Natural killer cell (primary cell): Measurements from ENCODE around the gene HES5. TPM values are rescaled to one million over a fixed set of nuclear protein-coding genes. Genes with fewer than 3 reads are reported as not detected.

ENCODE experiments used
- ATAC-seq, 3 donors: fragments of 150-1000 bp in 2 of 3; fragments of 200-7000 bp in 1 of 3; cut with Tn5 transposase; 1 replicate in 1 of 3; 2 replicates in 2 of 3; pipeline ENCODE4 v1.10.0; 2021; ENCODE audit warnings: mild to moderate bottlenecking in 2 of 3, moderate library complexity in 2 of 3
- DNase-seq, 2 donors: peaks; one replicate each; pipeline versions ENCODE4 v3.0.0 to v3.0.0-alpha.2; 2013 to 2021; ENCODE audit warnings: mixed read lengths in 1 of 2
- H3K27ac ChIP-seq: one replicate; pipeline ENCODE4 v1.5.1; 2013; ENCODE audit warnings: mild to moderate bottlenecking, low read length
- H3K27me3 ChIP-seq: one replicate; pipeline ENCODE4 v1.6.1; 2013; ENCODE audit warnings: low read length; ENCODE audit not compliant: control insufficient read depth, insufficient read depth
- H3K36me3 ChIP-seq: one replicate; pipeline ENCODE4 v1.6.1; 2013; ENCODE audit warnings: low read length; ENCODE audit not compliant: control insufficient read depth, insufficient read depth
- H3K4me1 ChIP-seq: one replicate; pipeline ENCODE4 v1.6.1; 2013; ENCODE audit warnings: low read length; ENCODE audit not compliant: control insufficient read depth, insufficient read depth
- H3K4me3 ChIP-seq: one replicate; pipeline ENCODE4 v1.5.1; 2013; ENCODE audit warnings: low read length
- H3K9me3 ChIP-seq: one replicate; pipeline ENCODE4 v1.6.1; 2013; ENCODE audit warnings: low read length; ENCODE audit not compliant: control insufficient read depth, insufficient read depth
- H3K27ac Mint-ChIP-seq, 2 donors: one replicate each; pipeline ENCODE4 v1.8.0; 2022; ENCODE audit warnings: mild to moderate bottlenecking in 2 of 2, mixed read lengths in 2 of 2, moderate library complexity in 1 of 2
- H3K27me3 Mint-ChIP-seq, 2 donors: one replicate each; pipeline ENCODE4 v1.8.0; 2022; ENCODE audit warnings: low read depth in 2 of 2, mixed read lengths in 2 of 2
- H3K36me3 Mint-ChIP-seq: one replicate; pipeline ENCODE4 v1.8.0; 2022; ENCODE audit warnings: mixed read lengths
- H3K4me1 Mint-ChIP-seq, 2 donors: one replicate each; pipeline ENCODE4 v1.8.0; 2022; ENCODE audit warnings: mixed read lengths in 2 of 2
- H3K4me3 Mint-ChIP-seq: one replicate; pipeline ENCODE4 v1.8.0; 2022; ENCODE audit warnings: mild to moderate bottlenecking, moderate library complexity, mixed read lengths
- H3K9me3 Mint-ChIP-seq, 2 donors: one replicate each; pipeline ENCODE4 v1.8.0; 2022; ENCODE audit warnings: mixed read lengths in 2 of 2
- WGBS: methylation state at CpG from one replicate; pipeline ENCODE4 v1.1.7; 2013; ENCODE audit warnings: missing lambda C conversion rate; ENCODE audit not compliant: insufficient coverage; 5-methylcytosine and 5-hydroxymethylcytosine counted together
- intact Hi-C: fragments of 100-400 bp; cut with micrococcal nuclease; formaldehyde crosslinking; loops from one replicate; pipeline ENCODE4 v1.14.2; 2022
- total RNA-seq, 4 donors: library from RNA; stranded (reverse); fragments of 120-200 nt in 1 of 4; gene quantifications; one replicate each; pipeline versions ENCODE4 v1.2.3 to v1.2.4, GENCODE V29; 2013 to 2022
- TF ChIP-seq, protein P1 (sequence below): fragments of 200-600 bp; IDR thresholded peaks from one replicate; pipeline ENCODE4 v1.8.0; 2022; ENCODE audit warnings: antibody characterized with exemption

HES5 gene
- total RNA-seq, 3 donors from 2014 or later (not counting 1 experiment from before 2014, with no cell fraction given), result not detected

DNA sequence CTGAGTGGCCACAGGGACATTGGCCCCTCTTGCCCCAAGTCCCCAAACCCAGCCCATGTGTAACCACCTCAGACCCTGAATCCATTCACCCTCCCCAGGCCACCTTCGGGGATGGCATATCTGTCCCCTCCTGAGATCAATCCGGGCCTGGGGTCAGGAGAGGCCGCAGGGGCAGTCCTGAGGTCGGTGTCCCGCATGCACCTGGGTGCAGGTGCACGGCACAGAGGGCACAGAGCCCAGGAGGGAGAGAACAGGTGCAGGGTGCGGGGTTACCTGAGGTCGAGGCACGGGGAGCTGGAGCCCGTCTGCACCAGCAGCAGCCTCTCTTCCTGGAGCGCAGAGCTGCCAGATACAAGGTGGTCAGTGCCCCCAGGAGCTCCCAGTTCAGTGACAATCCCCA lies 20.5 kb downstream of the HES5 start:
- DNase-seq, result no peak
- Mint-ChIP-seq H3K9me3 (no peaks in the 10 kb centered on the region), H3K4me3 (no peak overlapping the region), H3K36me3 (no peaks in the 10 kb centered on the region), H3K4me1 (no peaks in the 10 kb centered on the region), H3K27ac (no peak overlapping the region), H3K27me3 (no peaks in the 10 kb centered on the region)
- TF ChIP-seq, protein P1, sequence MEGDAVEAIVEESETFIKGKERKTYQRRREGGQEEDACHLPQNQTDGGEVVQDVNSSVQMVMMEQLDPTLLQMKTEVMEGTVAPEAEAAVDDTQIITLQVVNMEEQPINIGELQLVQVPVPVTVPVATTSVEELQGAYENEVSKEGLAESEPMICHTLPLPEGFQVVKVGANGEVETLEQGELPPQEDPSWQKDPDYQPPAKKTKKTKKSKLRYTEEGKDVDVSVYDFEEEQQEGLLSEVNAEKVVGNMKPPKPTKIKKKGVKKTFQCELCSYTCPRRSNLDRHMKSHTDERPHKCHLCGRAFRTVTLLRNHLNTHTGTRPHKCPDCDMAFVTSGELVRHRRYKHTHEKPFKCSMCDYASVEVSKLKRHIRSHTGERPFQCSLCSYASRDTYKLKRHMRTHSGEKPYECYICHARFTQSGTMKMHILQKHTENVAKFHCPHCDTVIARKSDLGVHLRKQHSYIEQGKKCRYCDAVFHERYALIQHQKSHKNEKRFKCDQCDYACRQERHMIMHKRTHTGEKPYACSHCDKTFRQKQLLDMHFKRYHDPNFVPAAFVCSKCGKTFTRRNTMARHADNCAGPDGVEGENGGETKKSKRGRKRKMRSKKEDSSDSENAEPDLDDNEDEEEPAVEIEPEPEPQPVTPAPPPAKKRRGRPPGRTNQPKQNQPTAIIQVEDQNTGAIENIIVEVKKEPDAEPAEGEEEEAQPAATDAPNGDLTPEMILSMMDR, result no peak
- Histone ChIP-seq H3K4me3 (no peak overlapping the region), H3K4me1 (peaks cover 6% of the 10 kb centered on the region), H3K27me3 (no peaks in the 10 kb centered on the region), H3K36me3 (peaks cover 58% of the 10 kb centered on the region), H3K9me3 (no peaks in the 10 kb centered on the region), H3K27ac (no peak overlapping the region)
- 94% methylated on average over 11 of the region's 11 CpGs for WGBS
- intact Hi-C loops, result no loop called here
- no peak for ATAC-seq

DNA sequence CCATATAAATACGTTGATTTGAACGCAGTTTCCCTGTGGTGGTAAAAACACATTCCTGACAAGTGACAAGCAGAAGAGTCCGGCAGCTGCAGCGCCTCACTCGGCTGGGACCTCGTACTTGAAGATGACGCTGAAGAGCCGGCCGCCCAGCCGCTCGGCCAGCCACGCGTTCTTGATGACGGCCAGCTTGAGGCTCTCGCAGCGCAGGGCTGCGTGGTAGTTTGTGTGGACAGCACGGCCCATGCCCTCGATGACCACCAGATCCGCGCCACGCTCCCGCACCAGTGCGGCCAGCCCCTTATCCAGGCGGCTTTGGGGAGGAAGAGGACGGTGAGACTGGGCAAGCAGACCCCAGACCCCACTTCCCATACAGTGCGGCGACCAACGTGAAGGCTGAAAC lies 21.3 kb downstream of the HES5 start:
- no peaks in the 10 kb centered on the region for H3K36me3 Mint-ChIP-seq
- WGBS, result 97% methylated on average over 29 of the region's 29 CpGs
- H3K9me3 Mint-ChIP-seq, result no peaks in the 10 kb centered on the region
- no peaks in the 10 kb centered on the region for H3K27me3 ChIP-seq
- H3K27ac ChIP-seq, result no peak overlapping the region
- intact Hi-C loops, result no loop called here
- TF ChIP-seq, protein P1, result no peak
- ATAC-seq (no peak), DNase-seq (no peak)
- H3K27ac Mint-ChIP-seq, result no peak overlapping the region
- H3K4me1 Mint-ChIP-seq, result peaks cover 0 to 5% of the 10 kb centered on the region in 2 donors
- H3K4me3 Mint-ChIP-seq, result no peak overlapping the region
- no peak overlapping the region for H3K4me3 ChIP-seq
- no peaks in the 10 kb centered on the region for H3K9me3 ChIP-seq
- peaks cover 52% of the 10 kb centered on the region for H3K36me3 ChIP-seq
- H3K4me1 ChIP-seq, result peaks cover 6% of the 10 kb centered on the region
- H3K27me3 Mint-ChIP-seq, result no peaks in the 10 kb centered on the region

DNA sequence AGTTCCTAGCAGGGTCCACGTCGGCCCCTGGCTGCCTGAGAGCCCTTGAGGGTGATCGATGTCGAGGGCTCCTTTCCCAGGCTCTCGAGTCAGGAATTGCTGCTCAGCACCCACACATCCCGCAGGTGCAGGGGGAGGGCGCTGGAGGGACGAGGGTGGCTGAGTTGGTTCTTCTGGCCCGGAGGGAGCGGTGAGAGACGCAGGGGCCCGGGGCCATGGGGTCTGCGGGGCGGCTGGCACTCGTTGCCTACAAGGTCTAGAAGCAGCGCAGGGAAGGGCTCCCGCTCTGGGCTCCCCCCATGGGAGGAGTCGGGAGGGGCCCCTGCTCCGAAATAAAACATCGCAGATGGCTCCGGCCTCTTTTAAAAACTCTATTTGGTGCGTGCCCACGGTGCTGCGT lies 21.9 kb downstream of the HES5 start:
- DNase-seq (no peak), ATAC-seq (no peak)
- H3K4me1 Mint-ChIP-seq, result peaks cover 0 to 5% of the 10 kb centered on the region in 2 donors
- no peak overlapping the region for H3K4me3 ChIP-seq
- H3K9me3 Mint-ChIP-seq, result no peaks in the 10 kb centered on the region
- no peaks in the 10 kb centered on the region for H3K27me3 Mint-ChIP-seq
- no peaks in the 10 kb centered on the region for H3K36me3 Mint-ChIP-seq
- 90% methylated on average over 20 of the region's 24 CpGs for WGBS
- no peaks in the 10 kb centered on the region for H3K9me3 ChIP-seq
- H3K27ac ChIP-seq, result no peak overlapping the region
- no peak overlapping the region for H3K27ac Mint-ChIP-seq
- TF ChIP-seq, protein P1, result no peak
- H3K4me1 ChIP-seq, result peaks cover 6% of the 10 kb centered on the region
- peaks cover 46% of the 10 kb centered on the region for H3K36me3 ChIP-seq
- H3K27me3 ChIP-seq, result no peaks in the 10 kb centered on the region
- H3K4me3 Mint-ChIP-seq, result no peak overlapping the region
- intact Hi-C loops, result no loop called here

DNA sequence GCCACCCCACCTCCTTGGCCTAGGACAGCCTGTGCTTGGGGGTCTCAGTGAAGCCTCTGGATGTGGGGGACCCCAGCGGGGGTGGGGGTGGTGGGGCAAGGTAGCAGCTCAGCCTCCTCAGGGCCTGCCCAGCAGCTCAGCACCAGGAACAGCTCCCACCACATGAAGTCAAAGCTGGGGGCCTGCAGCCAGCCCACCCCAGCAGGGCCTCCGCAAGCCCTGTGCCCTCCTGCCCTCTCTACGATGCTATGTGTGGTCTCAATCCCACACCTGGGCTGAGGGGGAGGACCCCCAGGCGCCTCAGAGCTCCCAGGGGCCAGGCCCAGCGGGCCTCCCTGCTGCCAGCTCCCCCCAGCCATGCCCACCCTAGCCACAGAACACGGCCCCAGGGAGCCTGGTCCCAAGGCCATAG lies 22.3 kb downstream of the HES5 start:
- Mint-ChIP-seq H3K27me3 (no peaks in the 10 kb centered on the region), H3K4me3 (no peak overlapping the region), H3K36me3 (no peaks in the 10 kb centered on the region), H3K4me1 (peaks cover 0 to 5% of the 10 kb centered on the region in 2 donors), H3K27ac (no peak overlapping the region), H3K9me3 (no peaks in the 10 kb centered on the region)
- Histone ChIP-seq H3K27me3 (no peaks in the 10 kb centered on the region), H3K4me3 (no peak overlapping the region), H3K9me3 (no peaks in the 10 kb centered on the region), H3K27ac (no peak overlapping the region), H3K36me3 (peaks cover 42% of the 10 kb centered on the region), H3K4me1 (peaks cover 6% of the 10 kb centered on the region)
- ATAC-seq (no peak), DNase-seq (no peak)
- intact Hi-C loops, result no loop called here
- TF ChIP-seq, protein P1, result no peak
- WGBS, result 92% methylated on average over 6 of the region's 6 CpGs
